NCI-H1105 treated with DMSO at 0.1 percent for 48 hours (cell line): ENCODE data around the gene SIT1.
A peak's percentile ranks its signal among the peaks of the same experiment; 100 is the strongest.
"Not testable (repeated sequence)": the region's sequence is repeated elsewhere in the genome, so short reads cannot be mapped to it uniquely, and the experiment has no call there.

Experiments
- DNase-seq: peaks from one replicate; lab custom pipeline; 2025; lab: John Stamatoyannopoulos, UW

The SIT1 gene

GRCh38 chr9:35636877-35637246, 13.9 kb downstream of the SIT1 start:
- not testable (repeated sequence) for DNase-seq

- no peak for DNase-seq
Measured at GRCh38 chr9:35636135-35636876, 14.4 kb downstream of the SIT1 start.

- DNase-seq: no peak
Measured at GRCh38 chr9:35635730-35636129, 15.0 kb downstream of the SIT1 start.

GRCh38 chr9:35629597-35629996, 21.1 kb downstream of the SIT1 start:
- DNase-seq: no peak

GRCh38 chr9:35628389-35628991, 22.2 kb downstream of the SIT1 start:
- DNase-seq: no peak

GRCh38 chr9:35627575-35627974, 23.2 kb downstream of the SIT1 start:
- DNase-seq: no peak

- DNase-seq: no peak
Measured at GRCh38 chr9:35619800-35620158, 31.0 kb downstream of the SIT1 start.

GRCh38 chr9:35618854-35619799, 31.6 kb downstream of the SIT1 start:
- DNase-seq: no peak

- no peak for DNase-seq
Measured at GRCh38 chr9:35618325-35618727, 32.4 kb downstream of the SIT1 start, which contains the start of gene CD72. CD72 (minus strand) TSS chr9:35618413; CDS start chr9:35618303, 110 bp downstream.

- no peak for DNase-seq
Measured at GRCh38 chr9:35617548-35617947, 33.2 kb downstream of the SIT1 start.

GRCh38 chr9:35616681-35617459, 33.9 kb downstream of the SIT1 start:
- no peak for DNase-seq

GRCh38 chr9:35615981-35616680, 34.6 kb downstream of the SIT1 start:
- DNase-seq: no peak

- no peak for DNase-seq
Measured at GRCh38 chr9:35612843-35613242, 37.9 kb downstream of the SIT1 start.

GRCh38 chr9:35612066-35612465, 38.7 kb downstream of the SIT1 start:
- not testable (repeated sequence) for DNase-seq

- DNase-seq: peak; percentile 31
Measured at GRCh38 chr9:35611230-35611797, 39.4 kb downstream of the SIT1 start.

- DNase-seq: no peak
Measured at GRCh38 chr9:35609820-35610163, 40.9 kb downstream of the SIT1 start.

- DNase-seq: no peak
Measured at GRCh38 chr9:35609001-35609819, 41.5 kb downstream of the SIT1 start.

GRCh38 chr9:35608221-35608620, 42.5 kb downstream of the SIT1 start:
- DNase-seq: no peak

- DNase-seq: no peak
Measured at GRCh38 chr9:35606726-35607125, 44.0 kb downstream of the SIT1 start.

GRCh38 chr9:35606138-35606504, 44.6 kb downstream of the SIT1 start:
- peak; percentile 9 for DNase-seq
